C4-2B (cell line): ENCODE data around the gene LRRC47.

Source experiments
- ZFX ChIP-seq: fragments of 450-650 bp; IDR thresholded peaks from 2 replicates; pipeline ENCODE4 v1.6.1; 2017
- TF ChIP-seq, protein P1 (sequence below): fragments of 450-650 bp; conservative IDR thresholded peaks from 2 replicates; pipeline ENCODE4 v1.5.1; 2017; ENCODE audit warnings: mild to moderate bottlenecking

DNA sequence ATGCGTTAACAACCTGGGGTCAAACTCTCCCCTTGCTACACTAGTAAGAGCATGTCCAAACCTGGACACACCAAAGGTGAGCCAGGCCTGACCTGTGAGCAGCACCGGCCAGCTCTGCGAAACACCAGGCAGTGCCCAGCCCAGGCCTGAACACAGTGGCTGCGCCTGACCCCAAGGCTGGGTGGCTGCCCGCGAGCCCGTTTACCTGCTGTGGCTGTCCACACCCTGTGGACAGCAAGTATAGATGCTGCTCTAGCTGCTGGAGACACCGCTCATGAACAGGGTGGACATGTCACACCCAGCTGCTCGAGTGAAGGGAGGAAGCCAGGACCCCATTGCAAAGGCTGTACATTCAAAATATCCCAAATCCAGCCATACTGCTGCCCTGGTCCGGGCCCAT is 51.7 kb downstream of the LRRC47 start:
- TF ChIP-seq, protein P1, sequence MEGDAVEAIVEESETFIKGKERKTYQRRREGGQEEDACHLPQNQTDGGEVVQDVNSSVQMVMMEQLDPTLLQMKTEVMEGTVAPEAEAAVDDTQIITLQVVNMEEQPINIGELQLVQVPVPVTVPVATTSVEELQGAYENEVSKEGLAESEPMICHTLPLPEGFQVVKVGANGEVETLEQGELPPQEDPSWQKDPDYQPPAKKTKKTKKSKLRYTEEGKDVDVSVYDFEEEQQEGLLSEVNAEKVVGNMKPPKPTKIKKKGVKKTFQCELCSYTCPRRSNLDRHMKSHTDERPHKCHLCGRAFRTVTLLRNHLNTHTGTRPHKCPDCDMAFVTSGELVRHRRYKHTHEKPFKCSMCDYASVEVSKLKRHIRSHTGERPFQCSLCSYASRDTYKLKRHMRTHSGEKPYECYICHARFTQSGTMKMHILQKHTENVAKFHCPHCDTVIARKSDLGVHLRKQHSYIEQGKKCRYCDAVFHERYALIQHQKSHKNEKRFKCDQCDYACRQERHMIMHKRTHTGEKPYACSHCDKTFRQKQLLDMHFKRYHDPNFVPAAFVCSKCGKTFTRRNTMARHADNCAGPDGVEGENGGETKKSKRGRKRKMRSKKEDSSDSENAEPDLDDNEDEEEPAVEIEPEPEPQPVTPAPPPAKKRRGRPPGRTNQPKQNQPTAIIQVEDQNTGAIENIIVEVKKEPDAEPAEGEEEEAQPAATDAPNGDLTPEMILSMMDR, result no peak
- TF ChIP-seq ZFX, result no peak
